Measurements from ENCODE around the gene EPSTI1. TPM values are rescaled to one million over a fixed set of nuclear protein-coding genes. Genes with fewer than 3 reads are reported as not detected.

EPSTI1 gene
- total RNA-seq, 1 donor from 2014 or later: 13.2 TPM

DNA sequence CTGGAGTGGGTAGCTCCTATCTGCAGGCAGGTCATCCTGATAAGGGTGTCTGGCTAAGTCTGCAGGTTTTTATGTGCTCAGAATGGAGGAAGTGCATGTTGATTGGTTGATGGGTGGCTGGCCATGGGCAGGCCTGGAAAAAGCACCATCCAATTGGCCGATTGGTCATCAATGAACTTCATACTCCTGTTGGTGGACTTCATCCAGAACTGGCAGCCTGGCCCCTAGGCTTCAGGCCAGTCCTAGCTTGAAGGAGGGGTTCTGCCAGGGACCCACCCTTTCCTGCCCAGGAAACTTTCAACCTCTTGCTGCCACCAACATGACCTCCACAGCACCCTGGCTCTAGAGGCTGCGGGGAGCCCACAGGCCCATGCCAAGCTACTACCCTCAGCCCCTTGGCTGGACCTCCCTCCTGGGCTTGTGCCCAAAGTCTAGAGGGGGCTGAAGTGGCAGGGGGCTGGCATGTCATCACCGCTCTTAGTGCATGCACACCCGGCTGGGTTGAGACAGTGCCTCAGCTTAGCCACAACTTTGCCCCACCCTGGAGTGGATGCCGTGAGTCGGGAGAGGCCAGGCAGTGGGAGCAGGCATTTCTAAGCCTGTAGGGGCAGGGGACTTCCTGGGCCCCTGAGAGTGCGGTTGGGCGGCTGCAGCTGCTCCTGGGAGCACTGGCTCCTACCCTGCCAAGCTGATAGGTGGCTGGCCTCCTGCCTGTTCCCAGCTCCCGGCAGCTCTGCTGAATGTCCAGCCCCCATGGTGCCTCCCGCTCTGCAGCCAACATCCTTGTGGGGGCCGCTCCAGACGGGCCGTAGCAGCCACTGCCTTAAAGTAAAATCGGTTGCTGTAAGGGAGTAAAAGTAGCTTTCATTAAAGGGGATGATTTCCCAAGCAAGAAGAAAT is 44.6 kb upstream of the EPSTI1 start:
- Mint-ChIP-seq H3K4me3 (ENCODE audit: unreplicated experiment) (no peak overlapping the region), H3K27me3 (ENCODE audit: unreplicated experiment) (no peaks in the 10 kb centered on the region), H3K4me1 (ENCODE audit: unreplicated experiment) (peaks cover 34% of the 10 kb centered on the region), H3K27ac (ENCODE audit: unreplicated experiment) (no peak overlapping the region), H3K36me3 (ENCODE audit: unreplicated experiment) (peaks cover 18% of the 10 kb centered on the region), H3K9me3 (ENCODE audit: unreplicated experiment) (no peaks in the 10 kb centered on the region)
- DNase-seq (ENCODE audit: extremely low spot score, unreplicated experiment): no peak
- TF ChIP-seq, protein P1, sequence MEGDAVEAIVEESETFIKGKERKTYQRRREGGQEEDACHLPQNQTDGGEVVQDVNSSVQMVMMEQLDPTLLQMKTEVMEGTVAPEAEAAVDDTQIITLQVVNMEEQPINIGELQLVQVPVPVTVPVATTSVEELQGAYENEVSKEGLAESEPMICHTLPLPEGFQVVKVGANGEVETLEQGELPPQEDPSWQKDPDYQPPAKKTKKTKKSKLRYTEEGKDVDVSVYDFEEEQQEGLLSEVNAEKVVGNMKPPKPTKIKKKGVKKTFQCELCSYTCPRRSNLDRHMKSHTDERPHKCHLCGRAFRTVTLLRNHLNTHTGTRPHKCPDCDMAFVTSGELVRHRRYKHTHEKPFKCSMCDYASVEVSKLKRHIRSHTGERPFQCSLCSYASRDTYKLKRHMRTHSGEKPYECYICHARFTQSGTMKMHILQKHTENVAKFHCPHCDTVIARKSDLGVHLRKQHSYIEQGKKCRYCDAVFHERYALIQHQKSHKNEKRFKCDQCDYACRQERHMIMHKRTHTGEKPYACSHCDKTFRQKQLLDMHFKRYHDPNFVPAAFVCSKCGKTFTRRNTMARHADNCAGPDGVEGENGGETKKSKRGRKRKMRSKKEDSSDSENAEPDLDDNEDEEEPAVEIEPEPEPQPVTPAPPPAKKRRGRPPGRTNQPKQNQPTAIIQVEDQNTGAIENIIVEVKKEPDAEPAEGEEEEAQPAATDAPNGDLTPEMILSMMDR (IDR thresholded peaks at IDR 0.05): no peak

DNA sequence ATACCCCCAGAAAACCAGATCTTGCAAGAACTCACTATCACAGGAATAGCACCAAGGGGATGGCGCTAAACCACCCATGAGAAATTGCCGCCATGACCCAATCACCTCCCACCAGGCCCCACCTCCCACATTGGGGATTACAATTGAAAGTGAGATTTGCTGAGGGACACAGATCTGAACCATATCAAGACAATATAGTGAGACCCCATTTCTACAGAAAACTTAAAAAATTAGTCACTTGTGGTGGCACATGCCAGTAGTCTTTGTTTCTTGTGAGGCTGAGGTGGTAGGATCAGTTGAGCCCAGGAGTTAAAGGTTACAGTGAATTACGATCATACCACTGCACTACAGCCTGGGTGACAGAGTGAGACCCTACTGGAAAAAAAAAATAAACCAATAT is 41.0 kb upstream of the EPSTI1 start:
- DNase-seq (ENCODE audit: extremely low spot score, unreplicated experiment): no peak
- Mint-ChIP-seq H3K4me1 (ENCODE audit: unreplicated experiment) (peaks cover 30% of the 10 kb centered on the region), H3K9me3 (ENCODE audit: unreplicated experiment) (no peaks in the 10 kb centered on the region), H3K36me3 (ENCODE audit: unreplicated experiment) (peaks cover 19% of the 10 kb centered on the region), H3K4me3 (ENCODE audit: unreplicated experiment) (no peak overlapping the region), H3K27me3 (ENCODE audit: unreplicated experiment) (no peaks in the 10 kb centered on the region), H3K27ac (ENCODE audit: unreplicated experiment) (no peak overlapping the region)
- TF ChIP-seq, protein P1 (IDR thresholded peaks at IDR 0.05): no peak

DNA sequence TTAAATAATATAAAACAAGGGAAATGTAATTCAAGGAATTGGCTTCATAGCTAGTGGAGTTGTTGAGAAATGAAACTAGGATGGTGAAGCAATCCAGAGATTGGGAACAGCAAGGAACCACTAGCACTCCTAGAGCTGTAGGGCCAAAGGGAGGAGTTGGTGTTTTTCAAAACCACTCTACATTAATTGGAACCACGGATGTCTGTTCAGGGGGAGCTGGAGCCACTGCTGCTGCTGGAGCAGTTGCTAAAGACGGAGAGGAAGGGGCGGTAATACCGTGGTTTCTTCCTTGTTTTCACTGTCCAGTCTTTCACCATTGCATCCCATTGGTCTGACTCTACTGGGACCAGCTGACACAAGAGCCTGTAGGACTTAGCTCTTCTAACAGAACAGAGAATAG is 39.8 kb upstream of the EPSTI1 start:
- Mint-ChIP-seq H3K4me3 (ENCODE audit: unreplicated experiment) (no peak overlapping the region), H3K4me1 (ENCODE audit: unreplicated experiment) (peaks cover 36% of the 10 kb centered on the region), H3K27me3 (ENCODE audit: unreplicated experiment) (no peaks in the 10 kb centered on the region), H3K36me3 (ENCODE audit: unreplicated experiment) (peaks cover 21% of the 10 kb centered on the region), H3K9me3 (ENCODE audit: unreplicated experiment) (no peaks in the 10 kb centered on the region), H3K27ac (ENCODE audit: unreplicated experiment) (no peak overlapping the region)
- DNase-seq (ENCODE audit: extremely low spot score, unreplicated experiment): no peak
- TF ChIP-seq, protein P1 (IDR thresholded peaks at IDR 0.05): no peak

DNA sequence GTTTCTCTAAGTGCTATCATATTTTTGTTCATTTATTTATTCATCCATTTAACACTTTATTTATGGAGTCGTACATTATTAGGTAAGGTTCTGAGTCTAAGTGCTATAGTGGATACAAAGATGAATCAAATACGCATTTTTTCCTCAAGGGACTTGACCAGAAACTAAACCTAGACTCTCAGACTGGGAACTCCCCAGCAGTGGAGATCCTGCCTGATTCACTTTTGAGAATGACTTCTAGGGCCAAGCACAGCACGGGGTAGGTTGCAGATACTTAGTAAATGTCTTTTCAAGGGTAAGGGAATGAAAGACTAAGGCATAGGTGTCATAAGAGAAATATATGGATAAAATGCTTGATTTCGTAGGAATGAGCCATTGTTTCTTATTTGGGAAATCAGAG is 38.5 kb upstream of the EPSTI1 start:
- H3K4me1 Mint-ChIP-seq (ENCODE audit: unreplicated experiment): peaks cover 42% of the 10 kb centered on the region

DNA sequence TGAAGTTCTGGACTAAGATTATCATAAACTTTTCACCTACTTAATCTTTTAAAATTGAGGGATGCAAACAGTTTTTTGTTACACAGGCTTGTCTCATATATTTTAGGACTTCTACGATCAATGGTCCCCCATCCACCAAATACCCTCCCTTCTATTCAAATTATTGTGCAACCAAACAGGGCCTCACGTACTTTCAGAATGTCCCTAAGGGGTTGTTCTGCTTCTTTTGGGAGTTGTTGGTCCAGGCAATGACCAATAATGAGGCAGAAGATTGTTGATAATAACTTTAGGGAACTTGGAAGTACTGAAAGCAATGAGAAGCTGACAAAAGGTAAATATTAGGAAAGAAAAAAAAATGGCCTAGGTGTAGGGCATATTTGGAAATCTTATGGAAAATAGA is 34.2 kb upstream of the EPSTI1 start:
- Mint-ChIP-seq H3K36me3 (ENCODE audit: unreplicated experiment) (peaks cover 15% of the 10 kb centered on the region), H3K4me3 (ENCODE audit: unreplicated experiment) (no peak overlapping the region), H3K9me3 (ENCODE audit: unreplicated experiment) (no peaks in the 10 kb centered on the region), H3K4me1 (ENCODE audit: unreplicated experiment) (peaks cover 67% of the 10 kb centered on the region), H3K27me3 (ENCODE audit: unreplicated experiment) (no peaks in the 10 kb centered on the region), H3K27ac (ENCODE audit: unreplicated experiment) (no peak overlapping the region)
- no peak for DNase-seq (ENCODE audit: extremely low spot score, unreplicated experiment)
- TF ChIP-seq, protein P1 (IDR thresholded peaks at IDR 0.05): no peak

More for the DNA sequence above, 38.5 kb upstream of the EPSTI1 start:
- Mint-ChIP-seq H3K27me3 (ENCODE audit: unreplicated experiment) (no peaks in the 10 kb centered on the region), H3K27ac (ENCODE audit: unreplicated experiment) (no peak overlapping the region), H3K9me3 (ENCODE audit: unreplicated experiment) (no peaks in the 10 kb centered on the region), H3K4me3 (ENCODE audit: unreplicated experiment) (no peak overlapping the region), H3K36me3 (ENCODE audit: unreplicated experiment) (peaks cover 21% of the 10 kb centered on the region)
- TF ChIP-seq, protein P1 (IDR thresholded peaks at IDR 0.05): no peak
- DNase-seq (ENCODE audit: extremely low spot score, unreplicated experiment): no peak

Data from osteocyte (in vitro differentiated cells).